ENCODE measurements around the gene SCAMP2.
"Not testable (repeated sequence)": the region's sequence is repeated elsewhere in the genome, so short reads cannot be mapped to it uniquely, and the experiment has no call there.

The SCAMP2 gene

GRCh38 chr15:74873036-74873755 lies at the start of gene SCAMP2:
Gene SCAMP2, minus strand, starts transcription at chr15:74873365. Its CDS starts 110 bp downstream, at chr15:74873255.
- DNase-seq = peak; percentile 93 to 95

GRCh38 chr15:74920456-74920855 lies 47.3 kb upstream of the SCAMP2 start:
- DNase-seq = no peak

- no peak for DNase-seq
Measured at GRCh38 chr15:74917676-74918075, 44.5 kb upstream of the SCAMP2 start.

GRCh38 chr15:74913799-74914198 lies 40.6 kb upstream of the SCAMP2 start:
- not testable (repeated sequence) for DNase-seq

GRCh38 chr15:74913041-74913440 lies 39.9 kb upstream of the SCAMP2 start:
- DNase-seq = no peak

- DNase-seq = no peak
Measured at GRCh38 chr15:74908635-74909034, 35.5 kb upstream of the SCAMP2 start.

GRCh38 chr15:74907163-74907870 lies 34.2 kb upstream of the SCAMP2 start:
- no peak for DNase-seq

- DNase-seq = peak; percentile 67 to 94
Measured at GRCh38 chr15:74906450-74907162, 33.4 kb upstream of the SCAMP2 start, which contains the start of gene FAM219B. Gene FAM219B, minus strand, starts transcription at chr15:74906851. Its CDS starts 51 bp downstream, at chr15:74906800.

GRCh38 chr15:74906067-74906449 lies 32.9 kb upstream of the SCAMP2 start:
- peak; percentile 53 to 60 for DNase-seq

- no peak for DNase-seq
Measured at GRCh38 chr15:74904190-74904805, 31.1 kb upstream of the SCAMP2 start.

- no peak for DNase-seq
Measured at GRCh38 chr15:74903676-74904075, 30.5 kb upstream of the SCAMP2 start.

- DNase-seq = no peak
Measured at GRCh38 chr15:74902295-74903075, 29.3 kb upstream of the SCAMP2 start.

GRCh38 chr15:74901612-74902063 lies 28.5 kb upstream of the SCAMP2 start:
- peak in 1 of 2 experiments; percentile 53 for DNase-seq

GRCh38 chr15:74897300-74897701 lies 24.1 kb upstream of the SCAMP2 start:
- no peak for DNase-seq

- DNase-seq = no peak
Measured at GRCh38 chr15:74896316-74896715, 23.2 kb upstream of the SCAMP2 start.

GRCh38 chr15:74895830-74896229 lies 22.7 kb upstream of the SCAMP2 start:
- DNase-seq = no peak

- DNase-seq = not testable (repeated sequence)
Measured at GRCh38 chr15:74894383-74894782, 21.2 kb upstream of the SCAMP2 start.

- no peak for DNase-seq
Measured at GRCh38 chr15:74893627-74894026, 20.5 kb upstream of the SCAMP2 start.

GRCh38 chr15:74892931-74893330 lies 19.8 kb upstream of the SCAMP2 start:
- no peak for DNase-seq

- DNase-seq = no peak
Measured at GRCh38 chr15:74892313-74892712, 19.1 kb upstream of the SCAMP2 start.

GRCh38 chr15:74891469-74891868 lies 18.3 kb upstream of the SCAMP2 start:
- DNase-seq = no peak

- no peak for DNase-seq
Measured at GRCh38 chr15:74890665-74890960, 17.4 kb upstream of the SCAMP2 start.
